GM18867 (cell line): Measurements from ENCODE around the gene PCP4.
"Not testable (repeated sequence)": the region's sequence is repeated elsewhere in the genome, so short reads cannot be mapped to it uniquely, and the experiment has no call there.

Experiments
- ATAC-seq: cut with Tn5 transposase; IDR thresholded peaks from one replicate; pipeline ENCODE4 v1.9.1; 2021; ENCODE audit warnings: mild to moderate bottlenecking, moderate library complexity; ENCODE audit not compliant: unreplicated experiment

Gene PCP4

GRCh38 chr21:39860600-39860999, 6.6 kb upstream of the PCP4 start:
- ATAC-seq, result no peak

DNA sequence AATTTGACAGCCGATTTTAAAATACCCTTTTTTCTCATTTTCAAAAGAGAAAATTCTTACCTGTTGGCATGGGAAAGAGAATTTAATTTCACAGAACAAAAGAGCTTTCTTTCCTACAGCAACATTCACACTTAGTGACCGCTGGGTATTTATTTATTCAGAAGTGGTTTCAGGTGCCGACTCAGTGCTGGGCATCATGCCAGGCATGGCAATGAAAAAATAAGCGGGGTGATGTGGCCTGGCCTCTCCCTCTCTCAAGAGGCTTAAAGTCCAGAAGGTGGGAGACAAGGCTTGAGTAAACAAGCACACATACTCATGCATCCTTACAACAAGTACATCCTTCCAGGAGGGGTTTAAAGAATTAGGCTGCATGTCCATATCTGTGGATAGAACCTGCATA, 4.1 kb upstream of the PCP4 start:
- no peak for ATAC-seq

DNA sequence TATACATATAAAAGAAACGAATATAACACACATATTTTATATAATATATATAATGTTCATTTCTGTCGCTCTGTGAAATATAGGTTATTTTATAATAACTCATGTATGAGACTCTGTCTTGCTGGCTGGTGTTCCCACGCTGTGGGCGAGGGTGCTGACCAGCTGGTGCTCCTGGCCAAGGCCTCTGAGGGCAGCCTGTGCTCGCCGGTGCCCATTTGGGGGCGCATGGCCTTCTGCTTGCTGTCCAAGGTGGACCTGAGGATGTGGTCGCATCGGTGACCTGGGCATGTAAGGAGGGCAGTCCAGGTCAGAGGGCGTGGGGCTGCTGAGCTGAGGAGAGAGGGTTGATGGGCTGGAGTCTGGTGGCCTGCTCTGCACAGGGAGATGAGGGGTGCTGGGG, 1.1 kb upstream of the PCP4 start:
- no peak for ATAC-seq

DNA sequence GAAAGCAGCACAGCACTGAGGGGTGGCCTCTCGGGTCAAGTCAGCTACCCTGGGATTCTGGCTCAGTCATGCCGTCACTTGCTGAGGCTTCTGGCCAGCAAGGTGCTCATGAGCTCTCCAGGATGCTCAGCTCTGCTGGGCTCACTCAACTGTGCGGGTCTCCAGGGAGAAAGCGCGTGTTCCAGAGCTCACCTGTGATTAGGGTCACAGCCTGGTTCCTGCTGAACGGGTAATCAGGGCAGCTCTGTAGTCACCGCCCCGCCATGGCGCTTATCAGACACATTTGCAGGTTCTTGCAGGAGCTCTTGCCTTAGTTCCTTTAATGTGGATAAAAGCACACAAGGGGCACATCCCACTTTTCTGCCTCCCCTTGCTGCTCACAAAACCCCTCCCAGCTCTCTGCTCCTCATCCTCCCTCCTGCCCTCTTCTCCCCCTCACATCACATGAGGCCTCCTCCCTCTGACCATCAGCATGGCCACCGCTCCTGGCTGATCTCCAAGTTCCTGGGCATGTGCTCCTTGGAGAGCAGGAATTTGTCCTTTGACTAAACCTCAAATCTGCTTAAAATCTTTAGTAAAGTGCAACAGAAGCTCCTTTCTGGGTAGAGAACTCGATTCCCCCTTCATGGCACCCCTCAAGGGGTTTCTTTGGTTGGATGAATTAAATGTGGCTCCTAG, 2.0 kb downstream of the PCP4 start:
- ATAC-seq, result no peak

GRCh38 chr21:39873687-39874086, 6.4 kb downstream of the PCP4 start:
- ATAC-seq, result no peak

DNA sequence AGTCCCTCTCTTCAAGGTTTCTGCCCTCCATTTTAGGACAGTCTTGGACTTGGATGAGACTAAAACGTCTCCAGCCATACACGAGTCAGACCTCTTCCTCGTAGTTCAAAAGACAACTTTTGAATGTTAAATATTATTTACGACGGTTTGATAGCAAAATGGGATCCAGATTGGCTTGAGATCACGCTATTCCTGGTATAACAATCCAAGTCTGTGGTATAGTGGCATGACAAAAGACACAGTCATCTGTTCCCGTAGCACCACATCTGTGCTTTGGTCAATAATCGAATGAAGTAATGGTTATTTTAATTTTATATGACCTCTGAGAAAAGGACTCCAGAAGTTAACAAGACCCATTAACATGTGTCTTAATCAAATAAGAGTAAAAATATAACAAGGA, 7.0 kb downstream of the PCP4 start:
- no peak for ATAC-seq

DNA sequence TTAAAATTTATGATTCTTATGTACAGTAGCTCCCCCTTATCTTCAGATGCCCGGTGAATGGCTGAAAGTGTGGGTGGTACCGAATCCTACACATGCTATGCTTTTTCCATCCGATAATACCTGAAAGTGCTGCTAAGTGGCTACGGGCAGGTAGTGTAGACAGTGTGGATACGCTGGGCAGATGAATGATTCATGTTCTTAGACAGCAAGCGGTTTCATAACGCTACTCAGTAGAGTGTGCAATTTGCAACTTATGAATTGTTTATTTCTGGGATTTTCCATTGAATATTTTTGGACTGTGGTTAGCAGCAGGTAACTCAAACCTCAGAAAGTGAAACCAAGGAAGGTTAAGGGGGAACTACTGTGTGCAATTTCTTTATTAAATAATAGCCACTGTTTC, 7.5 kb downstream of the PCP4 start:
- ATAC-seq, result no peak

- ATAC-seq, result no peak
These were observed 14.4 kb downstream of the PCP4 start for GRCh38 chr21:39881661-39882060.

DNA sequence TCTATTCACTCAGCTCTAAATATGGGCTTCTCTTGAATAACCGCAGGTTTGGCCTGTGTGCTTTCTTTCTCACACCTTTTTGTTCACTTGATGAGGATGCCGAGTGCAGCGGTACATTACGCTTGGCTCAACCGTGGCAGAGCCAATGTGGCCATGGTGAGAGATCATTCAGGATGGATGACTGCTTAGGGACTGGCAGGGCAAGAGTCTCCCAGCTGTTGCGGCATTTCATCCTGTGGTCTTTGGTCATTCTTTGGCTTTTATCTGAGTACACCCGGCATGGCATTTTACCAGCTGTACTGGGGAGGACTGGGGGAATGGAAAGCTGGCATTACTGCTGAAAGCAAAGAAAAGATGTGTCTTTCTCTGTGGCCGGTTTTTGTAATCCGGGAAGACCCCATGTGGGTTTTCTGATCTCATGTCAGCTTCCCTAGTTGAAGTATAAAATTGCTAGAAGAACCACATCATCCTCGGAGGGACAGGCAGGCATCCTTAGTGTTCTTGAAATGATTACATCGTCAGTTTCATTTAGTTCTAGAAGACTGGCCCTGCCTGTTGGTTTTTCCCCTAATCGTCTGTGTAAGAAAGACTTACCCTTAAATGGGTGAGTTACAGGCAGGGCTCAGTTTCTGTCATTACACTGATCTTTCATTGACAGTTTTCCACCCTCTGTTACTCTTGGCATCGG, 15.1 kb downstream of the PCP4 start:
- peak; percentile 76 for ATAC-seq

DNA sequence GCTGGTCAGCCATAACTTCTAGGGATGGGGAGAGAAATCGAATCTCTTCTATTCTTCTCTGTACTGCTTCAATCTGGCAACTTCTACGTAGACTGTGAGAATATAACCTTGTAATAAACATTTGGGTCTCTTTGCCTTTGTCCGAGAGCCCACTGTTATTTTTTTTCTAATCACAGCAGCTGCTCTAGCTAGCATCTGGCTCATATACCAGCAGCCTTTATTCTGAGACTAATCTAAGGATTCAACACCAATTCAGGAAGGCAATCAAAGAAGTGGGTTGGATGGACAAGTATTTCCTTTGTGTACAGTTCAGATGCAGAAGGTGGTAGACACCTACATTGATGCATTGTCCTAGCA, 15.6 kb downstream of the PCP4 start:
- ATAC-seq, result no peak

- no peak for ATAC-seq
These were observed 18.0 kb downstream of the PCP4 start for GRCh38 chr21:39885119-39885848.

DNA sequence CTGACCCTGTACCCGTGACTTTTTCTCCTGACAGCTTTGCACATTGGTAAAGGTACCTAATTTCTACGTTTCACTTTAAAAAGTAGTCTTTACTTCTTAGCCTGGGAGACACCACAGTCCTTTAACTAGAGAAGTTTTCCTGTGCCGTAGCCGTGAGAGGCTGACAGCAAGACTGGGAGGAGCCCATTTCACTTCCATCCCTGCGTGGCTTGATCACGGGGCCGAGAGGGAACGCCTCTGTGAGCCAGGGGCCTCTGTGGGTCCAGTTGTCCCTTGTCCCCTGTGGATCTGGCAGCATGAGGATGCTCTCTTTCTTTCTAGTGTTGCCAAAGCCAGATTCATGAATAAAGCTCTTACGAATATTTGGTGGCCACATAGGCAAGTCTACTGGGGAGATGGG, 21.6 kb downstream of the PCP4 start:
- no peak for ATAC-seq

DNA sequence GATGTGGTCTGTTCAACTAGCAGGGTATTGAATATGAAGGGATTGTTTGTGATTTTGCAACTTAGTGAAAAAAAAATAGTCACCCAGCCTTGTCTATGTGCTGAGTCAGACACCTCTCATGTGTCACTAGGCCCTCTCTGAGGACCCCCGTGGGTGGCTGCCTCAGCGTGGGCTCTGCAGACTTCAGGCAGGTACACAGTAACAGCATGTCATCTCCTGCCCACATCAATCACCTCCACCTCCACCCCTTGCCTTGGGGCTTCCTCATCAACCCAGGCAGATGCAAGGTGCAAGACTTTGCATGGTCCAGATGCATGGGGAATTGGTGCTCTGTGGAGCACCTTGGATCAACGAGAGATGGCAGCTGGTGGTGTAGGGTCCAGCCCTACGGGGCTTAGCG, 23.9 kb downstream of the PCP4 start:
- no peak for ATAC-seq

DNA sequence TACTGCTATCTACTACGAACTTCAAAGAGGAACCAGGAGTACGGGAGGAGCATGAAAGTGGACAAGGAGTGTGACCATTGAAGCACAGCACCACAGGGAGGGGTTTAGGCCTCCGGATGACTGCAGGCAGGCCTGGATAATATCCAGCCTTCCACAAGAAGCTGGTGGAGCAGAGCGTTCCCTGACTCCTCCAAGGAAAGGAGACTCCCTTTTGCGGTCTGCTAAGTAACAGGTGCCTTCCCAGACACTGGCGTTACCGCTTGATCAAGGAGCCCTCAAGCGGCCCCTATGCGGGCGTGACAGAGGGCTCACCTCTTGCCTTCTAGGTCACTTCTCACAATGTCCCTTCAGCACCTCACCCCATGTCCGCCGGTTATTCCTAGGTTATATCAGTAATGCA, 24.6 kb downstream of the PCP4 start:
- not testable (repeated sequence) for ATAC-seq

GRCh38 chr21:39900491-39900890, 33.3 kb downstream of the PCP4 start:
- ATAC-seq, result no peak

- ATAC-seq, result no peak
These were observed 33.7 kb downstream of the PCP4 start for GRCh38 chr21:39900911-39901310.

DNA sequence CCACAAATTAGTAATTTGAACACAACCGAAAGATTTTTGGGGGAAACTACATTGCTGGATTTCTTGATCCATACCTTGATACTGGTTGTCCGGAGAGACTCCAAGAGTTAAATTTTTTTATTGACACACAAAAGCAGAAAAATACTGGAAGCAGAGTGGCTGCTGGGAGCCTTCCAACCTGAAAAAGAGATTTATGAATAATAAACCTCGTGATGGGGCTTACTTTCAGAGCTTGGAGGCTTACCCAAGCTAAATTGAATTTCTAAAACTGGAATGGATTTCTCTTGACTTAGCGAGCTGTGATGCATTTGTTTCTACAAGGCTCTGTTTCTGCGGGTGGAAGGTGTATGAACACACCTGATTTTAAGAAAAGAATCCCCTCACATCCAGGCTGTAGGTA, 35.7 kb downstream of the PCP4 start:
- no peak for ATAC-seq

DNA sequence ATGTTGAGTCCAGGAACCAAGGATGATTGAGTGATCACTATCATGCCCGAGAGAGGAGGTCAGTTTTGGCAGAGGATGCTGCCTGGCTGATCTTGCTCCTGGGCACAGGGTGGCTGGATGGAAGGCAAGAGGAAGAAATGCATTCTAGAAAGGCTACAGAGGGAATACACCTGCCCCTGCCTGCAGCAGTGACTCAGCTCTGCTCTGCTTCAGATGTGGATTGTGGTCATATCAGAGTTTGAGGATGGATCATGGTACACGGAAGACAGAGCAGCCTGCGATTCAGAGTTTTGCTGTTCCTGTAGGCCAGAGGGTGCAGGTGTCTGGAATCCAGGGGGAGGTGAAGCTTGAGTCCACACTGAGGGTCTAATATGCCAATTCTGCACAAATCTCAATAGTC, 37.2 kb downstream of the PCP4 start:
- ATAC-seq, result no peak

- ATAC-seq, result no peak
These were observed 41.2 kb downstream of the PCP4 start for GRCh38 chr21:39908265-39908923.

DNA sequence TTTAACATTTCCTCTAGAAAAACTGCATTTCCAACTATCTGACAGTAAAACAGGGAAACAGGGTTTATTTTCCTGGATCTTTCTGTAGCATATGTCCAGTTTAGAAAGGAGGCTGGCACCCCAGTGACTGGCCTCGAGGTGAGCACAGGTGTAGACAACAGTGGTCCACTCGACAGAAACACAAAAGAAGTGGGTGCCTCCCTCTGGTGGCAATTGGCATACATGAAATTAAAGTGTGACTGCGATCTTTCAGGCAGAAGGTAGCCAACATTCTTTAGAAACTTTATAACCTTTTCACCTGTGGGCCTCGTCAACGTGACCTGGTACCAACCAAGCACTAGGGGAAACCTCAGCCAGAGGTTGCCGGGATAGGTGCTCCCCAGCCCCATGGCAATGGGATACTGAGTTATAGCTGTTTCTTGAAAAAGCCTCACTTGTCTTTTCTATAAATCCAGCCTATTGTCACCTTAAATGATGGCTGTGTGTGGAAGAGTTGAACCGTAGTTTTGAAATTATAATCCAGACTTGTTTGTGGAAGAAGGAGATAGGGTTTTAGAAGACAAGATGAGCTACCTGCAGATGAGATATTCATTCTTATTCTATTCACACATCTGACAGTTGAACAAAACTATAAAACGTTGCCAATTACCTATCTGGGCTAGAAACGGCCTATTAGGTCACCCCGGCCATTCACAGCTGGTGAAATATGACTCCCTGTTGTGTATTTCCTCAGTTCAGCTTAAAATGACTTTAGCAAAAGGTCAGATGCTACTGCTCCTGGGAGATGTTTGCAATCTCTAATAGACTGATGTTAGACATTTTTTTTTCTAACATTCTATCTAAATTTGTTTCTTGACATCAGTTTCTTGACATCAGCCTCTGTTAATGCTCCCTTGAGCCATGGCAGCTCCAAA, 44.3 kb downstream of the PCP4 start:
- ATAC-seq, result no peak
